Measurements from ENCODE around the gene IL1RAPL1. TPM values are rescaled to one million over a fixed set of nuclear protein-coding genes. Genes with fewer than 3 reads are reported as not detected.

Gene IL1RAPL1
- total RNA-seq, 2 experiments from 2014 or later = not detected

GRCh38 chrX:28946846-28947245, 359.6 kb downstream of the IL1RAPL1 start:
- DNase-seq (no peak), ATAC-seq (ENCODE audit: poor library complexity) (no peak)
- no peak for TF ChIP-seq CTCF (IDR thresholded peaks at IDR 0.05)
- H3K27me3 ChIP-seq (ENCODE audit: control insufficient read depth in 1 of 2, insufficient read depth in 2 of 2, low read length in 2 of 2) = no peaks in the 10 kb centered on the region
- Mint-ChIP-seq H3K27ac (no peak overlapping the region), H3K9me3 (no peaks in the 10 kb centered on the region), H3K4me1 (ENCODE audit: low read depth) (no peaks in the 10 kb centered on the region), H3K36me3 (ENCODE audit: low read depth) (no peaks in the 10 kb centered on the region), H3K4me3 (no peak overlapping the region), H3K27me3 (no peaks in the 10 kb centered on the region)
- intact Hi-C loops (cut with DNase I, micrococcal nuclease) = no loop called here
- ChIA-PET CTCF (no interaction called here), POLR2A (no interaction called here)
- no peak overlapping the region for H3K4me3 ChIP-seq (ENCODE audit: low read length)
- H3K9me3 ChIP-seq (ENCODE audit: control insufficient read depth in 1 of 2, insufficient read depth in 1 of 2, low read length in 2 of 2) = no peaks in the 10 kb centered on the region
- H3K4me1 ChIP-seq (ENCODE audit: insufficient read depth, low read length) = no peaks in the 10 kb centered on the region
- no peaks in the 10 kb centered on the region for H3K36me3 ChIP-seq (ENCODE audit: insufficient read depth, low read length)
- H3K27ac ChIP-seq (ENCODE audit: low read depth in 1 of 2, low read length in 2 of 2) = no peak overlapping the region

- DNase-seq (no peak), ATAC-seq (ENCODE audit: poor library complexity) (no peak)
- Mint-ChIP-seq H3K9me3 (peaks cover 3% of the 10 kb centered on the region), H3K36me3 (ENCODE audit: low read depth) (no peaks in the 10 kb centered on the region), H3K4me3 (no peak overlapping the region), H3K27me3 (no peaks in the 10 kb centered on the region), H3K27ac (no peak overlapping the region), H3K4me1 (ENCODE audit: low read depth) (no peaks in the 10 kb centered on the region)
- H3K36me3 ChIP-seq (ENCODE audit: insufficient read depth, low read length) = no peaks in the 10 kb centered on the region
- H3K4me1 ChIP-seq (ENCODE audit: insufficient read depth, low read length) = no peaks in the 10 kb centered on the region
- H3K9me3 ChIP-seq (ENCODE audit: control insufficient read depth in 1 of 2, insufficient read depth in 1 of 2, low read length in 2 of 2) = no peaks in the 10 kb centered on the region
- intact Hi-C loops (cut with DNase I, micrococcal nuclease) = no loop called here
- TF ChIP-seq CTCF (IDR thresholded peaks at IDR 0.05) = no peak
- POLR2A ChIA-PET = no interaction called here
- no peak overlapping the region for H3K27ac ChIP-seq (ENCODE audit: low read depth in 1 of 2, low read length in 2 of 2)
- CTCF ChIA-PET = no interaction called here
- H3K4me3 ChIP-seq (ENCODE audit: low read length) = no peak overlapping the region
- H3K27me3 ChIP-seq (ENCODE audit: control insufficient read depth in 1 of 2, insufficient read depth in 2 of 2, low read length in 2 of 2) = no peaks in the 10 kb centered on the region
These were observed 372.8 kb downstream of the IL1RAPL1 start for GRCh38 chrX:28960063-28960462.

DNA sequence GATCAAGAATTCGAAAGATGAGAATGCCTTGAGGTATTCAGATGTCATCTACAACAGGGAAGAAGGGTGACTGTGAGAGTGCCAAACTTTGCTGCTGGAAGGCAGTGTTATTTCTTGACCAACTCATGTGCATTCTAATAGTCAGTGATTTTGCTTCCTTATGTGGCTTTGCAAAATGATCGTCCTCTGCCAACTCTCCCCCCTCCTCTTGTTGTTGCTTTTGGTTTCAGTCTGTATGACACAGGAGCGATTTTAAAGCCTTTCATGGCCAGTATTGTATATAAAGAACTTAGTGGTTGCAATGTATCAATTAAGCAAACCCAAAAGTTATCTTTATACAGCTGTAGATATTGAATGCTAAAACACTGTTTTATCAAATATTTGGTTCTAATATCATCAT, 379.1 kb downstream of the IL1RAPL1 start:
- Mint-ChIP-seq H3K36me3 (ENCODE audit: low read depth) (no peaks in the 10 kb centered on the region), H3K4me3 (no peak overlapping the region), H3K27me3 (no peaks in the 10 kb centered on the region), H3K27ac (no peak overlapping the region), H3K9me3 (peaks cover 1% of the 10 kb centered on the region), H3K4me1 (ENCODE audit: low read depth) (no peaks in the 10 kb centered on the region)
- no peak for TF ChIP-seq CTCF (IDR thresholded peaks at IDR 0.05)
- ChIA-PET CTCF (no interaction called here), POLR2A (no interaction called here)
- DNase-seq (no peak), ATAC-seq (ENCODE audit: poor library complexity) (no peak)
- Histone ChIP-seq H3K4me1 (ENCODE audit: insufficient read depth, low read length) (no peaks in the 10 kb centered on the region), H3K9me3 (ENCODE audit: control insufficient read depth in 1 of 2, insufficient read depth in 1 of 2, low read length in 2 of 2) (no peaks in the 10 kb centered on the region), H3K27me3 (ENCODE audit: control insufficient read depth in 1 of 2, insufficient read depth in 2 of 2, low read length in 2 of 2) (no peaks in the 10 kb centered on the region), H3K27ac (ENCODE audit: low read depth in 1 of 2, low read length in 2 of 2) (no peak overlapping the region), H3K36me3 (ENCODE audit: insufficient read depth, low read length) (no peaks in the 10 kb centered on the region), H3K4me3 (ENCODE audit: low read length) (no peak overlapping the region)
- intact Hi-C loops (cut with DNase I, micrococcal nuclease) = no loop called here

Measured in CD4-positive, alpha-beta T cell (primary cell).